ENCODE measurements around the gene LPCAT3. TPM values are rescaled to one million over a fixed set of nuclear protein-coding genes. Genes with fewer than 3 reads are reported as not detected.

The LPCAT3 gene
- total and polyA plus RNA-seq, 2 of the 13 experiments (the other 11 are each of a cell fraction or from before 2014, with no cell fraction given): 44.5 to 64.3 TPM

- TF ChIP-seq EP300 (IDR thresholded peaks at IDR 0.05; ENCODE audit: low read depth in 2 of 2, low read length in 2 of 2) (0 out of 4 replicates have a peak, but pooled peaks of 1 of the 2 experiments have one; percentile 39), EP300 (CRISPR knock-in tag; IDR thresholded peaks at IDR 0.05; ENCODE audit: borderline replicate concordance) (no peak), DPF2 (CRISPR knock-in tag; IDR thresholded peaks at IDR 0.05; ENCODE audit: borderline replicate concordance, low read depth) (no peak), SRF (IDR thresholded peaks at IDR 0.05; ENCODE audit: low read depth, low read length) (no peak), WIZ (CRISPR knock-in tag; IDR thresholded peaks at IDR 0.05) (no peak), ZSCAN25 (CRISPR knock-in tag; IDR thresholded peaks at IDR 0.05) (no peak), ZNF367 (CRISPR knock-in tag; IDR thresholded peaks at IDR 0.05; ENCODE audit: borderline replicate concordance) (no peak), DRAP1 (CRISPR knock-in tag; IDR thresholded peaks at IDR 0.05) (no peak), JUN (CRISPR knock-in tag; IDR thresholded peaks at IDR 0.05) (no peak), SOX5 (CRISPR knock-in tag; IDR thresholded peaks at IDR 0.05; ENCODE audit: borderline replicate concordance) (0 out of 2 replicates have a peak, but pooled peaks have one; percentile 44), JARID2 (CRISPR knock-in tag; IDR thresholded peaks at IDR 0.05; ENCODE audit: insufficient replicate concordance) (no peak)
These were observed 41.5 kb upstream of the LPCAT3 start (continued) for GRCh38 chr12:7059780-7060179.

GRCh38 chr12:7058850-7059395 lies 40.6 kb upstream of the LPCAT3 start:
- ATAC-seq: no peak
- H3K36me3 ChIP-seq (replicated peaks in 1 of 2; ENCODE audit: control insufficient read depth in 1 of 2, insufficient read depth in 2 of 2, low read length in 2 of 2): no peaks in the 10 kb centered on the region
- intact Hi-C loops (cut with micrococcal nuclease; ENCODE audit: unreplicated experiment) (no loop called here), in situ Hi-C loops (cut with HindIII; ENCODE audit: extremely low pct_ligation_motif_present, low pct_unique_long_range_greater_than_20kb) (loop anchor here (5.0 kb wide), 1 partner anchor 33 kb away; the partner anchor contains the start of gene C1R)
- H3K4me1 ChIP-seq (ENCODE audit: insufficient read depth, low read length): peaks cover 64% of the 10 kb centered on the region
- H3K9ac ChIP-seq (ENCODE audit: insufficient read depth, low read depth, low read length): no peak overlapping the region
- TF ChIP-seq ZKSCAN1 (IDR thresholded peaks at IDR 0.05; ENCODE audit: low read length) (no peak), ZNF44 (CRISPR knock-in tag; IDR thresholded peaks at IDR 0.05) (peak; percentile 96), SMYD3 (CRISPR knock-in tag; IDR thresholded peaks at IDR 0.05) (no peak), THAP7 (CRISPR knock-in tag; IDR thresholded peaks at IDR 0.05) (no peak), ZNF563 (CRISPR knock-in tag; IDR thresholded peaks at IDR 0.05) (no peak), ZNF24 (IDR thresholded peaks at IDR 0.05) (no peak), JARID2 (CRISPR knock-in tag; IDR thresholded peaks at IDR 0.05; ENCODE audit: insufficient replicate concordance) (no peak), ZBTB39 (CRISPR knock-in tag; IDR thresholded peaks at IDR 0.05) (no peak)
- no peaks in the 10 kb centered on the region for H3K79me2 ChIP-seq (ENCODE audit: insufficient read depth, low read length)
- FAIRE-seq: no peak
- no peak overlapping the region for H3K4me3 ChIP-seq (replicated peaks in 1 of 3; ENCODE audit: insufficient read depth in 1 of 3, low read depth in 2 of 3, low read length in 3 of 3)
- CTCF ChIA-PET (ENCODE audit: low intra/inter-chr PET ratio, low total read pairs): interaction anchor here (2.1 to 3.3 kb wide), 2 partner anchors 50 to 86 kb away, joined by 5 to 16 read pairs; partner anchors contain the start of gene C1RL
- H4K20me1 ChIP-seq (ENCODE audit: insufficient read depth, low read length): no peaks in the 10 kb centered on the region
- 63% methylated on average over 9 of the region's 9 CpGs for WGBS (ENCODE audit: low lambda C conversion rate)
- no peak for DNase-seq (ENCODE audit: low spot score)
- H3K27ac ChIP-seq (ENCODE audit: extremely low read length, insufficient read depth, low read length): no peak overlapping the region
- no peaks in the 10 kb centered on the region for H3K9me3 ChIP-seq (ENCODE audit: low read length)
- no peaks in the 10 kb centered on the region for H3K27me3 ChIP-seq (ENCODE audit: control insufficient read depth in 1 of 2, insufficient read depth in 2 of 2, low read length in 2 of 2)
- H2AFZ ChIP-seq (ENCODE audit: low read length): no peak overlapping the region
- H3K4me2 ChIP-seq (ENCODE audit: low read depth, low read length): no peak overlapping the region
- POLR2A ChIA-PET: interaction anchor here (0.9 to 3.0 kb wide), 8 partner anchors 10 to 115 kb away, joined by 3 to 45 read pairs (median 7); partner anchors contain the start of genes C12orf57, C1RL, LPCAT3 and RNU7-1
- no TSS peak for BruUV-seq (replicated peaks)

Measured in HepG2 (cell line).